ENCODE measurements around the gene KCNG3.
A peak's percentile ranks its signal among the peaks of the same experiment; 100 is the strongest.

The KCNG3 gene

GRCh38 chr2:42486145-42486906 is 7.5 kb downstream of the KCNG3 start:
- DNase-seq, result no peak

GRCh38 chr2:42480402-42480801 is 13.4 kb downstream of the KCNG3 start:
- DNase-seq, result no peak

GRCh38 chr2:42474765-42475454 is 18.9 kb downstream of the KCNG3 start:
- DNase-seq, result no peak

GRCh38 chr2:42470706-42471105 is 23.1 kb downstream of the KCNG3 start:
- DNase-seq, result no peak

GRCh38 chr2:42464631-42465030 is 29.2 kb downstream of the KCNG3 start:
- DNase-seq, result no peak

GRCh38 chr2:42463570-42463969 is 30.2 kb downstream of the KCNG3 start:
- DNase-seq, result no peak

GRCh38 chr2:42459296-42459695 is 34.5 kb downstream of the KCNG3 start:
- no peak for DNase-seq

- no peak for DNase-seq
Measured at GRCh38 chr2:42458396-42458795, 35.4 kb downstream of the KCNG3 start.

GRCh38 chr2:42457011-42457410 is 36.8 kb downstream of the KCNG3 start:
- DNase-seq, result no peak

- no peak for DNase-seq
Measured at GRCh38 chr2:42456126-42456839, 37.5 kb downstream of the KCNG3 start.

- no peak for DNase-seq
Measured at GRCh38 chr2:42452545-42452944, 41.2 kb downstream of the KCNG3 start.

- no peak for DNase-seq
Measured at GRCh38 chr2:42450136-42450535, 43.6 kb downstream of the KCNG3 start.

GRCh38 chr2:42449163-42450087 is 44.4 kb downstream of the KCNG3 start:
- DNase-seq, result no peak

GRCh38 chr2:42448163-42448562 is 45.6 kb downstream of the KCNG3 start:
- DNase-seq, result no peak

GRCh38 chr2:42446503-42447271 is 47.1 kb downstream of the KCNG3 start:
- no peak for DNase-seq

GRCh38 chr2:42443718-42444399 is 49.9 kb downstream of the KCNG3 start:
- DNase-seq, result no peak

GRCh38 chr2:42442774-42443173 is 51.0 kb downstream of the KCNG3 start:
- DNase-seq, result no peak

- peak in 1 of 2 donors; percentile 15 for DNase-seq
Measured at GRCh38 chr2:42438685-42439084, 55.1 kb downstream of the KCNG3 start.

- no peak for DNase-seq
Measured at GRCh38 chr2:42436370-42436769, 57.4 kb downstream of the KCNG3 start.

GRCh38 chr2:42435628-42436027 is 58.2 kb downstream of the KCNG3 start:
- no peak for DNase-seq

GRCh38 chr2:42430188-42430587 is 63.6 kb downstream of the KCNG3 start:
- no peak for DNase-seq
